NCI-H1105 (cell line): Measurements from ENCODE around the gene FMN2.

Experiments
- DNase-seq: peaks from one replicate; lab custom pipeline; 2025; lab: John Stamatoyannopoulos, UW

The FMN2 gene

GRCh38 chr1:240091614-240092300 is at the start of gene FMN2:
FMN2 (plus strand) TSS chr1:240091883; CDS start chr1:240092110, 227 bp downstream.
- peak; percentile 61 for DNase-seq

DNA sequence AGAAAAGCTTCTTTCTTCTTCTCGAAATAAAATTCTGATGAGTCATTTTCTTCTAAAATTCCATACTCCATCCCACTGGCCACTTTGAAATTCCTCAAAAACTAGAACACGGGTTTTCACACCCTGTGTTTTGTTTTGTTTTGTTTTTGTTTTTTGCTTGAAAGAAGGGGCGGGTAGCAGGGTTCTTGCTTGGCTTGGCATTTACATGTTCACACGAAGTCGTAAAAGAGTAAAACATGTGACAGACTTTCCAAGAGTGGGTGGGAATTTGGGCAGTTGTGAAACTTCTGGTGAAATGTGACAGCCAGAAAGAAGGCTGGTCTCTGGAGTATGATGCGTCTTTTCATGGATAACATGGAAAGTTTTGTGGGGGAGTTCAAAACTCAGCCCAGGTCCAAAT is 47.1 kb upstream of the FMN2 start:
- no peak for DNase-seq

DNA sequence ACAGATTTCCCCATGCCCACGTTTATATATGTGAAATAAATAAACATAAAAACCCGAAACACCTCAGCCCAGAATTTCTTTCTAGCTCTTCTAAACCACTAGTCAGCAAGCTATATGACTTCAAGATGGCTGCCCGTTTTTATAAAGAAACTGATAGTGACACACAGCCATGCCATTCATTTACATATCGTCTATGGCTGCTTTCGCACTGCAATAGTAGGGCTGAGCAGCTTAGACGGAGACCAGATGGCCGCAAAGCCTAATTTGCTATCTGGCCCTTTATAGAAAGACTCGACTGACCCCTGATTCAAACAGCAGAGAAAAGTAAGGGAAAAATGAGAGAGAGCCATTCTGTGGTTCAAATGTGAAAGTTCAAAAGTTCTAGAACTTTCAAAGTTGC is 45.7 kb upstream of the FMN2 start:
- no peak for DNase-seq

- DNase-seq: no peak
Measured at GRCh38 chr1:240054109-240054701, 37.5 kb upstream of the FMN2 start.

- DNase-seq: no peak
Measured at GRCh38 chr1:240055936-240056335, 35.7 kb upstream of the FMN2 start.

- DNase-seq: no peak
Measured at GRCh38 chr1:240056350-240056749, 35.3 kb upstream of the FMN2 start.

DNA sequence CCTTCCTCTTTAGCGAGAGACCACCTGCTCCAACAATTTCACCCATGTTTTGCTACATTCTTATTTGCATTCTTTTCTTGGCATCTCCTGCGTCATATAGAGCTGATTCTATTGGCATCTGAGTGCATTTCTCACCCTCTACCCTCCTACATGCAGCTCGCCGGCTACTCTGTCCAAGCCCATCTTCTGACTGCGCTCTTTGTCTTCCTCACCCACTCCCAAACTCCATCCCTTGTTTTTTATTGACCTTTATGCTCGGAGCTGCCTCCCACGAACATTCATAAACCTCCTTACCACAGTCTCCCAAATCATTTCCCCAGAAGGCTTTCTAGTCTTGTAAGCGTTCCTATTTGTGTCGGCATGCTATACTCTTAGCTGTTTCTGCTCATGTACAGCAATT is 33.6 kb upstream of the FMN2 start:
- no peak for DNase-seq

- no peak for DNase-seq
Measured at GRCh38 chr1:240068961-240069360, 22.7 kb upstream of the FMN2 start.

DNA sequence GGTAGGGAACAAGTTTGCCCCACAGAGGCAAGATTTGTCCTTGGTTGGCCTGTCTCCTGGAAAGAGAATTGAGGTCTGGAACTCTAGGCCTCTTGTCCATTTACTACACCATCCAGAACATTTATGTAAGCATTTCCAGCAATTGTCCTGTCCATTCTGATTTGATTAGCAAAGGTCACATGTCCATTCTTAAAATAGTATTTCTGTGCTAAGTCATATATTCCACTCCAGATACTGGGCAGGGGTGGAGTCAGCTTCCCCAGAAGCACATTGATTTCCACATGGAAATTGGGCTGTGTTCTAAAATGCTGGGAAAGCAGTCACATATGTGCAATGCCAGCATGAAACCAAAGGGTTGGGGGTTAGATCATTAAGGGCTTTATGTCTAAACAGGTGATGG is 21.5 kb upstream of the FMN2 start:
- no peak for DNase-seq

DNA sequence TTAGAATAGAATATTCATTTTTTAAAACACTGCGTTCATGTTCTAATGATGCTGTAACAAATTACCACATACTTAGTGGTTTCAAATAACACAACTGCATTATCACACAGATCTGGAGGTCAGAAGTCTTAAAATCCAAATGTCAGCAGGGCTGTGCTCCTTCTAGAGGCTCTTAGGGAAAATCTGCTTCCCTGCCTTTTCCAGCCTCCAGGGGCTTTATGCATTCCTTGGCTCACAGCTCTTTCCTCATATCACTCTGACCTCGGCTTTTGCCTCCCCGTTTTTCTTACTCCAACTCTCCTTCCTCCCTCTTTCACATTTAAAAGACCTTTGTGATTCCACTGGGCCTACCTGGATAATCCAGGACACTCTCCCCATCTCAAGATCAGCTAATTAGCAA is 18.6 kb upstream of the FMN2 start:
- DNase-seq: no peak

- DNase-seq: no peak
Measured at GRCh38 chr1:240074422-240074821, 17.3 kb upstream of the FMN2 start.

DNA sequence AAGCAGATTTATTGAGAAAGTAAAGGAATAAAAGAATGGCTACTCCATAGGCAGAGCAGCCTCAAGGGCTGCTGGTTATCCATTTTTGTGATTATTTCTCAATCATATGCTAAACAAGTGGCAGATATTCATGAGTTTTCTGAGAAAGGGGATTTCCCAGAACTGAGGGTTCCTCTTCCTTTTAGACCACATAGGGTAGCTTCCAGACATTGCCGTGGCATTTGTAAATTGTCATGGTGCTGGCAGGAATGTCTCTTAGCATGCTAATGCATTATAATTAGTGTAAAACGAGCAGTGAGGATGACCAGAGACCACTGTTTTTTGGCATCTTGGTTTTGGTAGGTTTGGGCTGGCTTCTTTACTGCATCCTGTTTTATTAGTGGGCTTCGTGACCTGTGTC is 16.8 kb upstream of the FMN2 start:
- DNase-seq: no peak

DNA sequence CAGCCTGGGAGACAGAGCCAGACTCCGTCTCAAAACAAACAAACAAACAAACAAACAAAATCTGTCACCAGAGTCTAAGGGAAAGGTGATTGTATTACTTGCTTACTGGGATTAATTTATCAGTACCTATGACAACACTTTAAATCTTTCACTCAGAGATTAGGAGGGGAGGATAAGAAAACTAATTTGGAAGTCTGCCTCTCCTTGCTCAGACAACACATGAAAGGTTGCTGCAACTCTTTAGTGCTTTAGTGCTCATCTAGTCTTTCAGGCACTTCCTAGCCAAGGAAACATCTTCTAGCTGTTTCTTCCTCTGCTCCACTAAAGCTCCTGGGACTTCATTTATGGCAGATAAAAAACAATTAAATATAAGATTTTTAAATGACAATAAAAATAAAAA is 7.3 kb upstream of the FMN2 start:
- no peak for DNase-seq

DNA sequence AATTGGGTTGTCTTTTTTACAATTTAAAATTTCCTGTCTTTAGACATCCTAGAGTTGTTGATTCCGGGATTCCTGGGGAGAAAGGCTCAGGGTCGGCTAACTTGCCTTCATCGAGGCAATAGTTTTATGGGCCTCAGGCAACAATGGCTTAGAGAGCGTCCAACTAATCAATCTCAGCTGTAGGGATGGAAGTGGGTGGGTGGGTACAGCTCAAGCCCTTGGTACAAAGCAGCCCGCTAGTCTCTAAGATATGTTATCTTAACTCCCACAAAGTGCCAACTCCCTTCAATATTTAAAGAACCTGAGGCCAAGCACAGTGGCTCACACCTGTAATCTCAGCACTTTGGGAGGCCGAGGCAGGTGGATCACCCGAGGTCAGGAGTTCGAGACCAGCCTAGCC is 6.9 kb upstream of the FMN2 start:
- DNase-seq: no peak

DNA sequence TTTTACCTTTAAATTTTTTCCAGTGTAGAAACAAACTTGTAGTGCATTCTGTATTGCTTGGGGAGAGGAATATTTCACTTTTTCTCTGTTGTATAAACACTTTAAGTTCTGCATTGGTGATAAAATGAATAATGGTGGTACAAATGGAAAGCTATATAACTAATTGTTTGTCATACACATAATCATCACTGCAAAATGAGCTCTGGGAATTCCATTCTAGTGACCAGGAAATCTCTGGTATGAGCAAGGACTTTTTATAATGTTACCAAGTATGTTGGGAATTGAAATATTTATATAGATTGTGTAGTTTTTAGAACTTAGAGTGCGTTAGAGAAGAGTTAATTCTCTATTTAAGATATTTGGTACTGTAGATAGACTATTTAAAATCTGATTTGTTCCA is 5.0 kb upstream of the FMN2 start:
- DNase-seq: no peak

GRCh38 chr1:240090014-240090413 is 1.7 kb upstream of the FMN2 start:
- no peak for DNase-seq

GRCh38 chr1:240090957-240091600 is 604 bp upstream of the FMN2 start:
- no peak for DNase-seq

GRCh38 chr1:240092301-240093119 is 827 bp downstream of the FMN2 start:
- no peak for DNase-seq

GRCh38 chr1:240093120-240093961 is 1.7 kb downstream of the FMN2 start:
- peak; percentile 8 for DNase-seq

- no peak for DNase-seq
Measured at GRCh38 chr1:240094041-240094722, 2.5 kb downstream of the FMN2 start.

DNA sequence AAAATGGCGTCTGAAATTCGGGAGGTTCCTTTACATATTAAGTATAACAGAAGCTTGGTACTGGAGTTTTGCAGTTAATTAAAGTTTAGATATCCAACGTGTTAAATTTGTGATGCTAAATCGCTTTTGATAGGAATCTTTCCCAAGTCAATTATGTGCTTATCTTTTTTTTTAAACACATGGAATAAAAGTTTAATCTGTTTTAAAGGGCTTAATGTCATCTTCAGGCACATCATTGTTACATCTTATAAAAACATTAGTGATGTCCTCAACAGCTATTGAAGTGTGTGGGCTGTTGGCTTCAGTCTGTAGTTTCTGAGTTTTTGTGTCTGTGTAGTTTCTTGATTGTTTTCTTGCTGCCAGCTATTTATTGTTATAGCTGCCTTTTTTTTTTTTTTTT is 5.3 kb downstream of the FMN2 start:
- no peak for DNase-seq
